NCI-H2081 treated with DMSO at 0.1 percent for 48 hours (cell line): ENCODE data around the gene C1QTNF1.

Experiments used
- DNase-seq: peaks from one replicate; lab custom pipeline; 2025; lab: John Stamatoyannopoulos, UW

C1QTNF1 gene

GRCh38 chr17:79041041-79041570 is 17.1 kb downstream of the C1QTNF1 start:
- DNase-seq, result no peak

GRCh38 chr17:79041723-79042420 is 17.9 kb downstream of the C1QTNF1 start:
- no peak for DNase-seq

GRCh38 chr17:79042421-79043190 is 18.6 kb downstream of the C1QTNF1 start:
- no peak for DNase-seq

DNA sequence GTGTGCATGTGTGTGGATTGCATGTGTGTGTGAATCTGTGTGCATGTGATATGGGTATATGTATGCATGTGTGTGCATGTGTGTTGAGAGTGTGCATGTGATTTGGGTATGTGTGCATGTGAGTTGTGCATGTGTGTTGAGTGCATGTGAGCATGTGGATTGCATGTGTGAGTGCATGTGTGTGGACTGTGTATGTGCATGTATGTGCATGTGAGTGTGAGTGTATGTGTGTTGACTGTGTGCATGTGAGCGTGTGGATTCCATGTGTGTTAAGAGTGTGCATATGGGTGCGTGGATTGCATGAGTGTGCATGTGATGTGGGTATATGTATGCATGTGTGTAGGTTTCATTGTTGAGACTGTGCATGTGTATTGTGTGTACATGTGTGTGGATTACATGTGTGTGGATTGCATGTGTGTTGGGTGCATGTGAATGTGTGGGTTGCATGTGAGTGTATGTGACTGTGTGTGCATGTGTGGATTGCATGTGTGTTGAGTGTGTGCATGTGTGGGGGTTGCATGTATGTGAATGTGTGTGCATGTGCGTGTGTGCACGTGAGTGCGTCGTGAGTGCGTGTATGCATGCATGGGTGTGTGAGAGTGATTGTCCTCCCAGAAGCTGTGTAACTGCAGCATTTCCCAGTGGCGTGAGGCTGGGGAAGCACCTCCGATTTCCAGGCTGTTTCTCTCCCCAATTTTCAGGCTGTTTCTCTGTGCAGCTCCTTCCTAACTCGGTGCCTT is 19.4 kb downstream of the C1QTNF1 start:
- DNase-seq, result no peak

DNA sequence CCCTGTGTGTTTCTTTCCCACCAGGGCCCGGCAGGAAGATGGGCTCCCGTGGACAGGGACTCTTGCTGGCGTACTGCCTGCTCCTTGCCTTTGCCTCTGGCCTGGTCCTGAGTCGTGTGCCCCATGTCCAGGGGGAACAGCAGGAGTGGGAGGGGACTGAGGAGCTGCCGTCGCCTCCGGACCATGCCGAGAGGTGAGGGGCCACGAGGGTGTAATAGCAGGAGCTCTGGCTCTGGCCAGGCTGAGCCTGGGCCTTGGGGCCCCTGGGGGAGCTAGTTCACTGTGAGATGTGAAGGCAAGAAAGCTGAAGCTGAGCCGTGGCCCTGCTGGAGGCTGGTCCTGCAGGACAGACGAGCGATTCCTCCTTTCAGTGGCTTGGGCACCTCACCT is 20.0 kb downstream of the C1QTNF1 start:
- no peak for DNase-seq

DNA sequence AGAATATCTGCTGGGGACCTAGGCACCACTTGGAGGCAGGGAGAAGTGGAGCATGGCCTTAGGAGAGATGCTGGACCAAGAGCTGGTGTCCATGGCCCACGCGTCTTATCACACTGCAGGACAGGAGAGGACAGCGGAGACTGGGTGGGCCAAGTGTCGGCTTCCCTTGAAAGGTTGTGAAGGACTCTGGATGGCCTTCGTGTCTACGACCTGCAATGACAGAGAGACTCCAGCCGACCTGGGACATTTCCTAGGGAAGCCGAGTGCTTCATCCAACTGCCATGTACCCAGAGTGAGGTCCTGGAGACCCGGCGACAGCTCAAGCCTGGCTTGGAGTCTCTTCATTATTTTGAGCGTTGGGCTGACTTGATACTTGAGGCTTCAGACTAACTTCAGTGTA is 20.5 kb downstream of the C1QTNF1 start:
- DNase-seq, result no peak

- no peak for DNase-seq
Measured at GRCh38 chr17:79045001-79045729, 21.2 kb downstream of the C1QTNF1 start.

- no peak for DNase-seq
Measured at GRCh38 chr17:79045842-79046196, 21.9 kb downstream of the C1QTNF1 start.

GRCh38 chr17:79046197-79046915 is 22.4 kb downstream of the C1QTNF1 start:
- no peak for DNase-seq

DNA sequence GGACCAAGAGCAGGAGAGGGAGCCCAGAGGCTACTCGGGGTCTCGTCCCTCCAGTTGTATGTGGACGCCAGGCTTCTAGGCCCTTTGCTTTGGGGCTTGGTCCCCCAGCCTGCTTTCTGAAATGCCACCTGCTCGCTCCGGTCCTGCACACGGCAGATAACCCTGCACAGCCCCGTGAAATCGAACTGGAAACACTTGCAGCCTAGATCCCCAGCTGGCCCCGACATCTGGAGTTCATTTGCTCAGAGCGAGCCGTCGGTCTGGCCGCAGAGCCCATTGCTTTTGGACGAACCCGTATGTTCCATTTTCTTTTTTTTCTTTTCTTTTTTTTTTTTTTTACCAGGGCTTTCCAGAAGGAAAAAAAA is 22.9 kb downstream of the C1QTNF1 start:
- no peak for DNase-seq

DNA sequence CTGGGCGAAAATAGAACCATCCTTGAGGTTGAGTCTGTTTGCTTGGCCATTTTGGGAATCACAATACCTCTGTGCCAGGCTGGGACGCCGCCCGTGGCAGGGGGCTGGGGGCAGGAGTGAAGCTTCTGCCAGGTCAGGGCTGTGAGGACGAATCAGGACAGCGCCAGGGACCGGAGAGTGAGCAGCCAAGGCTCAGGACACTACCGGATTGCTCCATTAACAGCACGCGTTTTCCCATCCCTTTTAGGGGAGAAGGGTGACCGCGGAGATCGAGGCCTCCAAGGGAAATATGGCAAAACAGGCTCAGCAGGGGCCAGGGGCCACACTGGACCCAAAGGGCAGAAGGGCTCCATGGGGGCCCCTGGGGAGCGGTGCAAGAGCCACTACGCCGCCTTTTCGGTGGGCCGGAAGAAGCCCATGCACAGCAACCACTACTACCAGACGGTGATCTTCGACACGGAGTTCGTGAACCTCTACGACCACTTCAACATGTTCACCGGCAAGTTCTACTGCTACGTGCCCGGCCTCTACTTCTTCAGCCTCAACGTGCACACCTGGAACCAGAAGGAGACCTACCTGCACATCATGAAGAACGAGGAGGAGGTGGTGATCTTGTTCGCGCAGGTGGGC is 23.4 kb downstream of the C1QTNF1 start:
- DNase-seq, result no peak

DNA sequence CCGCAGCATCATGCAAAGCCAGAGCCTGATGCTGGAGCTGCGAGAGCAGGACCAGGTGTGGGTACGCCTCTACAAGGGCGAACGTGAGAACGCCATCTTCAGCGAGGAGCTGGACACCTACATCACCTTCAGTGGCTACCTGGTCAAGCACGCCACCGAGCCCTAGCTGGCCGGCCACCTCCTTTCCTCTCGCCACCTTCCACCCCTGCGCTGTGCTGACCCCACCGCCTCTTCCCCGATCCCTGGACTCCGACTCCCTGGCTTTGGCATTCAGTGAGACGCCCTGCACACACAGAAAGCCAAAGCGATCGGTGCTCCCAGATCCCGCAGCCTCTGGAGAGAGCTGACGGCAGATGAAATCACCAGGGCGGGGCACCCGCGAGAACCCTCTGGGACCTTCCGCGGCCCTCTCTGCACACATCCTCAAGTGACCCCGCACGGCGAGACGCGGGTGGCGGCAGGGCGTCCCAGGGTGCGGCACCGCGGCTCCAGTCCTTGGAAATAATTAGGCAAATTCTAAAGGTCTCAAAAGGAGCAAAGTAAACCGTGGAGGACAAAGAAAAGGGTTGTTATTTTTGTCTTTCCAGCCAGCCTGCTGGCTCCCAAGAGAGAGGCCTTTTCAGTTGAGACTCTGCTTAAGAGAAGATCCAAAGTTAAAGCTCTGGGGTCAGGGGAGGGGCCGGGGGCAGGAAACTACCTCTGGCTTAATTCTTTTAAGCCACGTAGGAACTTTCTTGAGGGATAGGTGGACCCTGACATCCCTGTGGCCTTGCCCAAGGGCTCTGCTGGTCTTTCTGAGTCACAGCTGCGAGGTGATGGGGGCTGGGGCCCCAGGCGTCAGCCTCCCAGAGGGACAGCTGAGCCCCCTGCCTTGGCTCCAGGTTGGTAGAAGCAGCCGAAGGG is 24.2 kb downstream of the C1QTNF1 start:
- no peak for DNase-seq

DNA sequence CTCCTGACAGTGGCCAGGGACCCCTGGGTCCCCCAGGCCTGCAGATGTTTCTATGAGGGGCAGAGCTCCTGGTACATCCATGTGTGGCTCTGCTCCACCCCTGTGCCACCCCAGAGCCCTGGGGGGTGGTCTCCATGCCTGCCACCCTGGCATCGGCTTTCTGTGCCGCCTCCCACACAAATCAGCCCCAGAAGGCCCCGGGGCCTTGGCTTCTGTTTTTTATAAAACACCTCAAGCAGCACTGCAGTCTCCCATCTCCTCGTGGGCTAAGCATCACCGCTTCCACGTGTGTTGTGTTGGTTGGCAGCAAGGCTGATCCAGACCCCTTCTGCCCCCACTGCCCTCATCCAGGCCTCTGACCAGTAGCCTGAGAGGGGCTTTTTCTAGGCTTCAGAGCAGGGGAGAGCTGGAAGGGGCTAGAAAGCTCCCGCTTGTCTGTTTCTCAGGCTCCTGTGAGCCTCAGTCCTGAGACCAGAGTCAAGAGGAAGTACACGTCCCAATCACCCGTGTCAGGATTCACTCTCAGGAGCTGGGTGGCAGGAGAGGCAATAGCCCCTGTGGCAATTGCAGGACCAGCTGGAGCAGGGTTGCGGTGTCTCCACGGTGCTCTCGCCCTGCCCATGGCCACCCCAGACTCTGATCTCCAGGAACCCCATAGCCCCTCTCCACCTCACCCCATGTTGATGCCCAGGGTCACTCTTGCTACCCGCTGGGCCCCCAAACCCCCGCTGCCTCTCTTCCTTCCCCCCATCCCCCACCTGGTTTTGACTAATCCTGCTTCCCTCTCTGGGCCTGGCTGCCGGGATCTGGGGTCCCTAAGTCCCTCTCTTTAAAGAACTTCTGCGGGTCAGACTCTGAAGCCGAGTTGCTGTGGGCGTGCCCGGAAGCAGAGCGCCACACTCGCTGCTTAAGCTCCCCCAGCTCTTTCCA is 25.1 kb downstream of the C1QTNF1 start:
- DNase-seq, result no peak

GRCh38 chr17:79049821-79050220 is 25.9 kb downstream of the C1QTNF1 start:
- no peak for DNase-seq

DNA sequence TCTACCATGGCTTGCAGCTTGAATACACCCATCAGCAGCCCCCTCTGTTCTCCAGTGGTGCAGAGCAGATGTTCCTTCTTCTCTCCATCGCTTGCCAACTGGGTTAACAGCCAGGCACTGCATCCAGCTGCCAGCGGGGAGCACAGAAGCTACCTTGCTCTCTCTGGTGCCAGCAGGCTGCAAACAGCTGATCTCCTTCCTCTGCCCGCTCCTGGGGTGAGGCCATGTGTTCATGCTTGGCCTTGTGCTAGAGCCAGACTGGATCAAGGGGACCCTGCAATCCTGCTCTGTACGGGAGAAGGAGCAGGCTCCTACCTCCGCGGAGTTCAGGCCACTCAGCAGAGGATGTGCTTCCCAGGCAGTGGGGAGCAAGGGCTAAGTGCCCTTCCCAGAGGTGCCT is 26.6 kb downstream of the C1QTNF1 start:
- DNase-seq, result no peak

GRCh38 chr17:79051306-79051705 is 27.3 kb downstream of the C1QTNF1 start:
- DNase-seq, result no peak

DNA sequence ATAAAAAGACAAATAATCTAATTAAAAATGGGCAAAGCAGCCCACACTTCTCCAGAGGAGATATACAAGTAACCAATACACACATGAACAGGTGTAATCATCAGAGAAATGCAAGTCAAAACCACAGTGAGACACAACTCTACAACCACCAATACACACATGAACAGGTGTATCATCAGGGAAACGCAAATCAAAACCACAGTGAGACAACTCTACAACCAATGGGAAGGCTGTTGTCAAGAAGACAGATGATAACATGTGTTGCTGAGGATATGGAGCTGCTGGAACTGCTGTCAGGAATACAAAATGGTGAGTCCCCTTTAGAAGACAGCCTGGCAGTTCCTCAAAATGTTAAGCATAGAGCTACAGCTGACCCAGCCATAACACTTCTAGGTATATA is 28.2 kb downstream of the C1QTNF1 start:
- DNase-seq, result no peak

DNA sequence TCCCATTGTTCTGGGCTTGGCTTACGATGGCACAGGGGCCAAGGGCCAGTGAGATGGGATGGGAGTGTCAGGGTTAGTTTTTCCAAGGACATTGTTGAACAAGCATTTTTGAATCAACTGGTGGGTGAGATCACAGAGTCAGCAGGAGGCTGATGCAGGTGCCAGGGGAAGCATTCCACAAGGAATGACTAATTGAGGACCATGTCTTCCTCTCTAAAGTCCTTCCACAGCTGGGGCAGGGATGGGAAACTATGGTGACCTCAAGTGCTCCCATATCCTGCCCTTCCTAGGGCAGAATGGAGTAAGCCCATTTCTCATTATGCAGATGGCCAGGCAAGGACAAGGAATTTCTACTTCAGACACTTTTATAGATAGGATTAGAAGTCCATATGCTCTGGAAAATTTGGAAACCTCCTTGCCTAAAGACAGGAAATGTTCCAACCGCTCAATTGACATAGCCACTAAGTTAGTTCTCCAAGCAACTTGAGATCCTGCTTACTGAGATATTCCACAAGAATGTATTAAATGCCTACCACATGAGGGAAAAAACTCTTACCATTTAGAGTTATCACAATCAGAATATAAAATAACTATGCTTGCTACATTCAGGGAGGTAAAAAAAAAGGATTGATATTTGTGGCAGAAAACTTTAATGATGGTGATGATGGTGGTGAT is 29.4 kb downstream of the C1QTNF1 start:
- no peak for DNase-seq
